PFSK-1 (cell line): ENCODE data around the gene MAPK14.

Experiments used
- FOXP2 ChIP-seq: optimal IDR thresholded peaks from 2 replicates; pipeline ENCODE3; 2011; ENCODE audit warnings: borderline replicate concordance, control low read depth, inconsistent platforms; ENCODE audit not compliant: insufficient read depth; ENCODE audit errors: extremely low read length, extremely low read depth
- POLR2AphosphoS5 ChIP-seq: IDR thresholded peaks from 2 replicates; pipeline ENCODE4 v1.6.1; 2012; ENCODE audit warnings: low read depth, mild to moderate bottlenecking, control low read depth, low read length, moderate library complexity
- SIN3A ChIP-seq: IDR thresholded peaks from 2 replicates; pipeline ENCODE4 v1.6.1; 2012; ENCODE audit warnings: mild to moderate bottlenecking, low read length, moderate library complexity, borderline replicate concordance; ENCODE audit not compliant: insufficient read depth
- TAF1 ChIP-seq: IDR thresholded peaks from 2 replicates; pipeline ENCODE4 v1.6.1; 2012; ENCODE audit warnings: low read length, control low read depth, borderline replicate concordance; ENCODE audit not compliant: insufficient read depth
- TF ChIP-seq, protein P1 (sequence below), 2 experiments: IDR thresholded peaks; 2 replicates each; pipeline versions ENCODE4 v1.6.1 to v1.8.0; 2011 to 2012; ENCODE audit warnings: low read depth in 2 of 2, low read length in 2 of 2, control low read depth in 1 of 2, inconsistent platforms in 1 of 2, mild to moderate bottlenecking in 1 of 2, moderate library complexity in 1 of 2; ENCODE audit not compliant: insufficient read depth in 1 of 2

DNA sequence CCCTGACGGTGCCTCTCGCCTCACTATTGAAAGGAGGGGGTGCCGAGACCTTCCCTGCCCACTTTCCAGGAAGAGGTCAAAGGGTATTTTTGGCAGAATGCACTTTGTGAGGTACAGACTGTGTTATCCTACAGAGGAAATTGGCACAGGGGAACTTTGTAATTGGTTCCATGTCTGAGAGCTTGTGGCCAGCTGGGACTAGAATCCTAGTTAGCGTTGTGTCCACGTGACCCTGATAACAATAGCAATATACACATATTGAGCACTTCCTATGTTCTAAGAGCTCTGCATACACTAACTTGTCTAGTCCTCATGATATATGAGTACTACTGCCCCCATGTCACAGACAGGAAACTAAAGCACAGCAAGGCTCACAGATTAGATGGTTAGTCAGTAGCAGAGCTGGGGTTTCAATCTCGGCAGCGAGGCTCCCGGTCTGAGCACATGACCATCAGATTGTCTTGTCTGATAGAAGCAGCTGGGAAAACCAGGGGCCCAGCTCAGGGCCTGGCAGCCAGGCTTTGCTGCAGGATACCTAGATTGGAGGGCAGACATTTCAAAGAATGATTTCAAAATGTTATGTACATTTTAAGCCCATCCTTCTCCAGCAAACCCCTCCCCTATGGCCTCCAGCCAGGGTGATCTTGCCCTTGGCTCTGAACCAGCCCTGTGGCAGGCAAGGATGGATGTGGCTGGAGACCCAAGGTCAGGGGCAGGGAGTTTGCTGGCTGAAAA is 104.1 kb downstream of the MAPK14 start:
- TF ChIP-seq TAF1 (peak; percentile 41; the same call in 1 of the 2 replicates), POLR2AphosphoS5 (0 out of 2 replicates have a peak, but pooled peaks have one; percentile 27), FOXP2 (peak; percentile 49), SIN3A (no peak; the same call in 1 of the 2 replicates)
- TF ChIP-seq, protein P1, sequence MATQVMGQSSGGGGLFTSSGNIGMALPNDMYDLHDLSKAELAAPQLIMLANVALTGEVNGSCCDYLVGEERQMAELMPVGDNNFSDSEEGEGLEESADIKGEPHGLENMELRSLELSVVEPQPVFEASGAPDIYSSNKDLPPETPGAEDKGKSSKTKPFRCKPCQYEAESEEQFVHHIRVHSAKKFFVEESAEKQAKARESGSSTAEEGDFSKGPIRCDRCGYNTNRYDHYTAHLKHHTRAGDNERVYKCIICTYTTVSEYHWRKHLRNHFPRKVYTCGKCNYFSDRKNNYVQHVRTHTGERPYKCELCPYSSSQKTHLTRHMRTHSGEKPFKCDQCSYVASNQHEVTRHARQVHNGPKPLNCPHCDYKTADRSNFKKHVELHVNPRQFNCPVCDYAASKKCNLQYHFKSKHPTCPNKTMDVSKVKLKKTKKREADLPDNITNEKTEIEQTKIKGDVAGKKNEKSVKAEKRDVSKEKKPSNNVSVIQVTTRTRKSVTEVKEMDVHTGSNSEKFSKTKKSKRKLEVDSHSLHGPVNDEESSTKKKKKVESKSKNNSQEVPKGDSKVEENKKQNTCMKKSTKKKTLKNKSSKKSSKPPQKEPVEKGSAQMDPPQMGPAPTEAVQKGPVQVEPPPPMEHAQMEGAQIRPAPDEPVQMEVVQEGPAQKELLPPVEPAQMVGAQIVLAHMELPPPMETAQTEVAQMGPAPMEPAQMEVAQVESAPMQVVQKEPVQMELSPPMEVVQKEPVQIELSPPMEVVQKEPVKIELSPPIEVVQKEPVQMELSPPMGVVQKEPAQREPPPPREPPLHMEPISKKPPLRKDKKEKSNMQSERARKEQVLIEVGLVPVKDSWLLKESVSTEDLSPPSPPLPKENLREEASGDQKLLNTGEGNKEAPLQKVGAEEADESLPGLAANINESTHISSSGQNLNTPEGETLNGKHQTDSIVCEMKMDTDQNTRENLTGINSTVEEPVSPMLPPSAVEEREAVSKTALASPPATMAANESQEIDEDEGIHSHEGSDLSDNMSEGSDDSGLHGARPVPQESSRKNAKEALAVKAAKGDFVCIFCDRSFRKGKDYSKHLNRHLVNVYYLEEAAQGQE (IDR thresholded peaks at IDR 0.05; ENCODE audit: insufficient read depth in 1 of 2, low read depth in 2 of 2, low read length in 2 of 2), result no peak
